H1 (cell line): ENCODE data around the gene MTMR4. TPM values are rescaled to one million over a fixed set of nuclear protein-coding genes. Genes with fewer than 3 reads are reported as not detected.
A peak's percentile ranks its signal among the peaks of the same experiment; 100 is the strongest.

Source experiments
- CTCF ChIA-PET: fragments of 300-600 bp; sonication (Branson Sonifier 250); formaldehyde crosslinking; loops from one replicate; lab custom pipeline; 2021; ENCODE audit not compliant: partially characterized antibody; lab: Charles Lee
- POLR2A ChIA-PET: fragments of 300-600 bp; sonication (Branson Sonifier 250); formaldehyde crosslinking; loops from one replicate; lab custom pipeline; 2021; ENCODE audit warnings: inconsistent platforms; ENCODE audit not compliant: partially characterized antibody; lab: Charles Lee
- DNase-seq, 2 experiments: peaks; one replicate each; pipeline versions ENCODE4 v3.0.0 to v3.0.0-alpha.2; 2010 to 2022; ENCODE audit warnings: low spot score in 2 of 2, low read depth in 1 of 2, mixed read lengths in 1 of 2
- FAIRE-seq: peaks from 2 replicates; lab custom pipeline; 2011; peaks lifted over from hg19 to GRCh38; lab: Jason Lieb, UNC
- H2AFZ ChIP-seq: 2 replicates; pipeline ENCODE4 v1.8.1; 2012; ENCODE audit warnings: low read length, inconsistent platforms
- H2AK5ac ChIP-seq: 2 replicates; pipeline ENCODE4 v1.6.1; 2013; ENCODE audit warnings: low read depth, low read length
- H2BK120ac ChIP-seq: replicated peaks from 2 replicates; pipeline ENCODE3; 2013; ENCODE audit warnings: low read depth, low read length, inconsistent platforms
- H2BK12ac ChIP-seq: 2 replicates; pipeline ENCODE4 v1.6.1; 2013; ENCODE audit warnings: low read depth, low read length
- H2BK15ac ChIP-seq: 2 replicates; pipeline ENCODE4 v1.6.1; 2013; ENCODE audit warnings: low read length
- H2BK20ac ChIP-seq: 2 replicates; pipeline ENCODE4 v1.6.1; 2013; ENCODE audit warnings: low read length
- H2BK5ac ChIP-seq: 2 replicates; pipeline ENCODE4 v1.6.1; 2013; ENCODE audit warnings: low read depth, low read length
- H3K14ac ChIP-seq: 2 replicates; pipeline ENCODE4 v1.6.1; 2013; ENCODE audit warnings: inconsistent platforms; ENCODE audit not compliant: insufficient read length
- H3K18ac ChIP-seq: 2 replicates; pipeline ENCODE4 v1.6.1; 2013; ENCODE audit warnings: low read length; ENCODE audit errors: extremely low read depth
- H3K23ac ChIP-seq: 2 replicates; pipeline ENCODE4 v1.6.1; 2013; ENCODE audit warnings: inconsistent platforms; ENCODE audit not compliant: insufficient read length
- H3K23me2 ChIP-seq: 2 replicates; pipeline ENCODE4 v1.6.1; 2013; ENCODE audit warnings: low read depth, low read length
- H3K27ac ChIP-seq: 2 replicates; pipeline ENCODE4 v1.6.1; 2011; ENCODE audit warnings: low read depth, low read length, inconsistent platforms
- H3K27me3 ChIP-seq, 4 experiments: replicated peaks in 1 of 4; 1 replicate in 1 of 4; 2 replicates in 3 of 4; pipeline versions ENCODE4 v1.6.1 to v1.8.1; 2011 to 2013; ENCODE audit warnings: low read length in 3 of 4, mild to moderate bottlenecking in 3 of 4, inconsistent platforms in 2 of 4, mixed read lengths in 2 of 4, moderate library complexity in 1 of 4; ENCODE audit not compliant: control insufficient read depth in 3 of 4, insufficient read depth in 3 of 4; ENCODE audit errors: extremely low read depth in 1 of 4
- H3K36me3 ChIP-seq, 4 experiments: 2 replicates each; pipeline versions ENCODE4 v1.6.1 to v1.8.1; 2011 to 2013; ENCODE audit warnings: mild to moderate bottlenecking in 4 of 4, low read length in 3 of 4, moderate library complexity in 2 of 4, control low read depth in 1 of 4, inconsistent platforms in 1 of 4; ENCODE audit not compliant: insufficient read depth in 4 of 4, control insufficient read depth in 2 of 4
- H3K4ac ChIP-seq: replicated peaks from 2 replicates; pipeline ENCODE3; 2013; ENCODE audit warnings: low read length, low read depth, mixed read lengths, inconsistent platforms; ENCODE audit not compliant: insufficient read length
- H3K4me1 ChIP-seq, 4 experiments: replicated peaks in 1 of 4; 1 replicate in 1 of 4; 2 replicates in 3 of 4; pipeline versions ENCODE4 v1.6.1 to v1.8.1; 2011 to 2013; ENCODE audit warnings: low read length in 3 of 4, inconsistent platforms in 2 of 4, mixed read lengths in 1 of 4; ENCODE audit not compliant: insufficient read depth in 4 of 4, control insufficient read depth in 3 of 4
- H3K4me2 ChIP-seq, 2 experiments: 2 replicates each; pipeline versions ENCODE4 v1.6.1 to v1.8.1; 2011 to 2013; ENCODE audit warnings: low read depth in 2 of 2, low read length in 2 of 2, control low read depth in 1 of 2, inconsistent platforms in 1 of 2, mild to moderate bottlenecking in 1 of 2; ENCODE audit not compliant: insufficient read depth in 1 of 2
- H3K4me3 ChIP-seq, 4 experiments: fragments of 200-600, 300-600 bp in 1 of 4; sonication (generic), shearing (Covaris generic), sonication (Bioruptor Twin) in 1 of 4; 2 replicates each; pipeline versions ENCODE4 v1.5.1 to v1.8.1; 2011 to 2016; ENCODE audit warnings: low read length in 4 of 4, low read depth in 3 of 4, control low read depth in 2 of 4, inconsistent platforms in 2 of 4, mild to moderate bottlenecking in 2 of 4, mixed read lengths in 1 of 4, moderate library complexity in 1 of 4; ENCODE audit not compliant: insufficient read depth in 2 of 4; ENCODE audit errors: extremely low read depth in 1 of 4
- H3K56ac ChIP-seq: replicated peaks from 2 replicates; pipeline ENCODE3; 2013; ENCODE audit warnings: low read depth, mild to moderate bottlenecking, mixed read lengths, low read length, inconsistent platforms; ENCODE audit not compliant: insufficient read length
- H3K79me1 ChIP-seq: 2 replicates; pipeline ENCODE4 v1.6.1; 2013; ENCODE audit warnings: low read depth, low read length, control low read depth
- H3K79me2 ChIP-seq, 2 experiments: 2 replicates each; pipeline versions ENCODE4 v1.6.1 to v1.8.1; 2012 to 2013; ENCODE audit warnings: low read length in 2 of 2, mild to moderate bottlenecking in 2 of 2, inconsistent platforms in 1 of 2; ENCODE audit not compliant: insufficient read depth in 2 of 2, control insufficient read depth in 1 of 2
- H3K9ac ChIP-seq, 4 experiments: replicated peaks in 1 of 4; 1 replicate in 1 of 4; 2 replicates in 3 of 4; pipeline versions ENCODE4 v1.6.1 to v1.8.1; 2011 to 2013; ENCODE audit warnings: low read depth in 3 of 4, low read length in 3 of 4, control low read depth in 2 of 4, mild to moderate bottlenecking in 2 of 4, moderate library complexity in 2 of 4, inconsistent platforms in 1 of 4; ENCODE audit errors: extremely low read depth in 1 of 4
- H3K9me3 ChIP-seq, 2 experiments: 2 replicates each; pipeline versions ENCODE4 v1.6.1 to v1.8.1; 2012 to 2013; ENCODE audit warnings: mild to moderate bottlenecking in 2 of 2, moderate library complexity in 2 of 2, control low read depth in 1 of 2, inconsistent platforms in 1 of 2, low read depth in 1 of 2, low read length in 1 of 2, mixed read lengths in 1 of 2; ENCODE audit not compliant: insufficient read depth in 2 of 2
- H4K20me1 ChIP-seq, 2 experiments: replicated peaks in 1 of 2; 2 replicates each; pipeline versions ENCODE3 to v1.8.1; 2011 to 2013; ENCODE audit warnings: inconsistent platforms in 2 of 2, low read length in 2 of 2, mild to moderate bottlenecking in 1 of 2; ENCODE audit not compliant: insufficient read depth in 2 of 2, control insufficient read depth in 1 of 2
- H4K5ac ChIP-seq: 2 replicates; pipeline ENCODE4 v1.6.1; 2013; ENCODE audit warnings: low read length, low read depth, mixed read lengths, inconsistent platforms; ENCODE audit not compliant: insufficient read length
- H4K8ac ChIP-seq: 2 replicates; pipeline ENCODE4 v1.8.0; 2013; ENCODE audit warnings: mild to moderate bottlenecking, moderate library complexity, low read length, inconsistent platforms; ENCODE audit not compliant: insufficient read depth; ENCODE audit errors: extremely low read depth
- H4K91ac ChIP-seq: replicated peaks from 2 replicates; pipeline ENCODE3; 2013; ENCODE audit warnings: low read length, mixed read lengths, inconsistent platforms; ENCODE audit not compliant: insufficient read length
- CTCF ChIP-seq, 3 experiments: IDR thresholded peaks; 1 replicate in 2 of 3; 2 replicates in 1 of 3; pipeline versions ENCODE4 v1.5.1 to v1.6.1; 2011; ENCODE audit warnings: low read length in 3 of 3, mild to moderate bottlenecking in 3 of 3, inconsistent platforms in 2 of 3, low read depth in 1 of 3, moderate library complexity in 1 of 3; ENCODE audit not compliant: insufficient read depth in 1 of 3; ENCODE audit errors: control extremely low read depth in 1 of 3
- JUND ChIP-seq: IDR thresholded peaks from 2 replicates; pipeline ENCODE4 v1.6.1; 2011; ENCODE audit warnings: mild to moderate bottlenecking, improper control_type of control experiment, low read length
- MAX ChIP-seq: IDR thresholded peaks from 2 replicates; pipeline ENCODE4 v1.6.1; 2012; ENCODE audit warnings: inconsistent platforms
- RAD21 ChIP-seq, 2 experiments: IDR thresholded peaks in 1 of 2; conservative IDR thresholded peaks in 1 of 2; 2 replicates each; pipeline ENCODE4 v1.6.1; 2011; ENCODE audit warnings: low read depth in 2 of 2, low read length in 2 of 2, improper control_type of control experiment in 1 of 2, inconsistent platforms in 1 of 2, mild to moderate bottlenecking in 1 of 2, moderate library complexity in 1 of 2
- WGBS, 2 experiments: shearing (Covaris generic) in 1 of 2; methylation state at CpG; one replicate each; pipeline versions ENCODE4 v1.1.6 to v1.1.7; 2013 to 2015; ENCODE audit warnings: low lambda C conversion rate in 2 of 2, mixed read lengths in 2 of 2, inconsistent platforms in 1 of 2, low coverage in 1 of 2, missing lambda C conversion rate in 1 of 2; ENCODE audit not compliant: insufficient replicate concordance in 2 of 2, insufficient coverage in 1 of 2, insufficient read length in 1 of 2; ENCODE audit errors: extremely low coverage in 1 of 2, missing lambda C conversion rate in 1 of 2; 5-methylcytosine and 5-hydroxymethylcytosine counted together
- polyA plus RNA-seq, 7 experiments: library from polyadenylated mRNA; depleted of rRNA in 3 of 7; stranded (reverse) in 5 of 7; unstranded in 2 of 7; fragments of >200 nt in 5 of 7; fragments of 200-250 nt in 2 of 7; gene quantifications; 1 replicate in 5 of 7; 2 replicates in 1 of 7; 4 replicates in 1 of 7; pipeline versions ENCODE4 v1.2.1 to v1.2.3, GENCODE V29; 2011 to 2013; ENCODE audit warnings: missing spikeins in 2 of 7, mixed read lengths in 2 of 7
- total RNA-seq: library from RNA; stranded (reverse); fragmentation: NEBNext Ultra II Directional; extraction: Animal tissue kit (Norgen Biotek cat#: 25700); gene quantifications from 2 replicates; pipeline ENCODE4 v1.2.1, GENCODE V29; 2021

MTMR4 gene
- total and polyA plus RNA-seq, 2 of the 8 experiments (the other 6 are each of a cell fraction or from before 2014, with no cell fraction given), result 15.9 to 39.2 TPM

GRCh38 chr17:58520843-58521430 lies 6.5 kb upstream of the MTMR4 start:
- Histone ChIP-seq H3K36me3 (no peaks in the 10 kb centered on the region), H4K5ac (no peak overlapping the region), H2BK20ac (no peak overlapping the region), H3K4me2 (no peak overlapping the region), H3K23ac (no peak overlapping the region), H4K20me1 (no peaks in the 10 kb centered on the region), H2AK5ac (no peak overlapping the region), H3K27ac (no peak overlapping the region), H3K18ac (no peak overlapping the region), H3K9ac (no peak overlapping the region; a peak in 2 of 7 replicates), H3K23me2 (peaks cover 8% of the 10 kb centered on the region), H2BK12ac (no peak overlapping the region), H3K14ac (no peak overlapping the region), H2BK5ac (no peak overlapping the region), H3K4me3 (no peak overlapping the region), H4K8ac (no peak overlapping the region), H3K9me3 (no peaks in the 10 kb centered on the region), H2BK120ac (no peak overlapping the region), H3K56ac (no peak overlapping the region), H3K4ac (no peak overlapping the region), H3K79me1 (peaks cover 4% of the 10 kb centered on the region), H3K4me1 (peaks cover 0 to 6% (median 3%) of the 10 kb centered on the region in 4 experiments; a peak in 6 of 7 replicates), H4K91ac (no peak overlapping the region), H3K27me3 (no peaks in the 10 kb centered on the region), H2AFZ (peak overlapping the region; percentile 48; the same call in 1 of the 2 replicates), H2BK15ac (no peak overlapping the region), H3K79me2 (peaks cover 0 to 9% of the 10 kb centered on the region in 2 experiments; a peak in 2 of 4 replicates)
- DNase-seq (peak in 1 of 2 experiments; percentile 62), FAIRE-seq (peak; percentile 45)
- TF ChIP-seq CTCF (IDR thresholded peaks at IDR 0.05; ENCODE audit: control extremely low read depth in 1 of 3, insufficient read depth in 1 of 3, low read depth in 1 of 3, low read length in 3 of 3), result peak; percentile 63 to 87 (median 79)
- 0 out of 2 replicates have a peak, but pooled peaks have one; percentile 26 for TF ChIP-seq MAX
- peak; percentile 58 to 68 for TF ChIP-seq RAD21 (IDR thresholded peaks at IDR 0.05 in 1 of 2, conservative IDR thresholded peaks at IDR 0.05 in 1 of 2; ENCODE audit: low read depth in 2 of 2, low read length in 2 of 2)
- no peak for TF ChIP-seq JUND
- POLR2A ChIA-PET, result interaction anchor here (0.5 to 4.6 kb wide), 7 partner anchors 11 to 194 kb away, joined by 3 to 42 read pairs (median 4); no protein-coding TSS in a partner anchor
- CTCF ChIA-PET, result interaction anchor here (0.6 to 7.5 kb wide), 25 partner anchors 9 to 951 kb away, joined by 3 to 163 read pairs (median 3); a partner anchor contains a TSS
- 61% methylated on average over 15 of the region's 15 CpGs; no CpG with 5 or more reads in 1 of the 2 experiments for WGBS, 2 experiments
